Fibroblast of skin of right biceps (primary cell): ENCODE results near the gene MYOCOS.
"Not testable (repeated sequence)": the region's sequence is repeated elsewhere in the genome, so short reads cannot be mapped to it uniquely, and the experiment has no call there.

Experiments used
- DNase-seq: peaks from one replicate; pipeline ENCODE4 v3.0.0-alpha.2; 2013

Gene MYOCOS, protein sequence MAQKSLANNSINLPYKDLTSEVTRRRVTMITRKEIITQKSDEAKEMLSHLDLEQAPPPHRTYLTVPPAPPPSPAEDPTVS

DNA sequence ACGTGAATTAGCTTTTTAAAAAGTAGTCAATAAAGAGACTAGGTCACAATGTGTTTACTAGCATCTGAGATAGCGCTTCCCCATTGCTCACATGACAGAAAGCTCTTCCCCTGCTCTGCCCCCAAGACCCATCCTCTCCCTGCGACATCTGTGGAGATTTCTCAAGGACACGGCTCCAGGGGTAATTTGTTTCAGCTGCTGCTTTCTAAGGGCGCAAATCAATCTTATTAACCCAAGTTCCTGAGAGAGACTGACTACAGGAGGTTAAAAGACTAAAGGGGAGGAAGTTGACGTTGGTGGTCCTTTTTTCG lies at the start of gene MYOCOS:
Gene MYOCOS, plus strand, starts transcription at position 92 of the 311 bp plus-strand sequence. CDS start 1,641 bp downstream, outside the sequence.
- DNase-seq: no peak

DNA sequence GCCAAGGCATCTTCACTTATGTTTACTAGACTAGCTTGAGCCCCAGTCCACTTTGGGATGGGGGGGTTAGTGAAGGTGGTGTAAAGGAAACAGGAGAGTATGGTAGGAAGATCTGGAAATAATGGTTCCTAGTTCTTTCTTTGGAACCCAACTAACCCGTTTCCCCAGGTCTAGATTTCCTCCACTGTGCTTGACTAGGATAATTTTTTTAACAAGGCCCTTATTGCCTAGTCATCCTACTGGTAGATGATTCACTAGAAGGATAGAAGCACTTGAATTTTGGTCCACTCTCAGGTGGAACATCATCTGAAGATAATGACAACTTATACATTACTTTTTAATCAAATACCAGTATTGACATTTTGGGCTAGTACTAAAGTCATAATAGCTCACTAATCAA lies 45.9 kb upstream of the MYOCOS start:
- DNase-seq: no peak

DNA sequence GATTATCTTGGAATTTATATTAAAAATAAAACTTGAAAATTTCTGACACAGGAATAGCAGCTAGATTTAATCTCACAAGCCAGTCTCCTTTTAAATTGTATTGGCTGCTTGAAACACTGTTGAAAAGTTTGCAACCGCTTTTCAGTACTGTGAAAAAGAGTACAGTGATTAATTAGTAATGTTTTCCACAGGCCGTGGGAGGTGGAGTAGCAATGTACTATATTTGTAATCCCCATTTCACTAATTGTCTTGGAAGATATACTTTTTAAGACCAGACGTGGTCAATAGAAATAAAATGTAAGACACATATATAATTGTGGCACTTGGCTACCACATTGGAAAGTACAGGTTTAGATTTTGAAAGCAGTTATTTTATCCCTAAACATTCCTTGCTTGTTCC lies 40.8 kb upstream of the MYOCOS start:
- no peak for DNase-seq

DNA sequence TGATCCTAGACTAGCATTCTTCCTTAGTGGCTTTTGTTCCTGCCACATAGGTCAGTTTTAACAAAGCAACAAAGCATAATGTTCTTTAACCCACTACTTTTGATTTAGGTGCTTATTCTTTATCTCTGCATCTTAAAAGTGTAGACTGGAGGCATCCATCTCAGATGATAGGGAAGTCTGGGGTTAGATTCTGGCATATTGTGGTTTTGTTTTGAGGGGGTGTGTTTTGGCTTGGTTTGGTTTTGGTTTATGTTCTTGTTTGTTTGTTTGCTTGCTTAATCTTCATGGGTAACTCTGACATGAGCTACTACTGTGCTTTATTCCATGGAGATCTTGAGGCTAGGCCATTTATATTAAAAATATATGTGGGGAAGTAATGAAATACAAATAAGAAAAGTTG lies 40.3 kb upstream of the MYOCOS start:
- DNase-seq: no peak

DNA sequence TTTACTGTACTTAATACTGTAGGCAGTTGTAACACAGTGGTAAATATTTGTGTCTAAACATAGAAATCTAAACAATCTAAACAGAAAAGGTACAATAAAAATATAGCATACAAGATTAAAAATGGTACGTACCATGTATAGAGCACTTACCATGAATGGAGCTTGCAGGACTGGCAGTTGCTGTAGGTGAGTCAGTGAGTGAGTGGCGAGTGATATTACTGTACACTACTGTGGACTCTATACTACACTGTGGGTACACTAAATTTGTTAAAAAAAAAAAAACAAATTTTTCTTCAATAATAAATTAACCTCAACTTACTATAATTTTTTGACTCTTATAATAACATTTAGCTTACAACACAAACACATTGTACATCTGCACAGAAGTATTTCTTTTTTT lies 39.5 kb upstream of the MYOCOS start:
- DNase-seq: no peak

DNA sequence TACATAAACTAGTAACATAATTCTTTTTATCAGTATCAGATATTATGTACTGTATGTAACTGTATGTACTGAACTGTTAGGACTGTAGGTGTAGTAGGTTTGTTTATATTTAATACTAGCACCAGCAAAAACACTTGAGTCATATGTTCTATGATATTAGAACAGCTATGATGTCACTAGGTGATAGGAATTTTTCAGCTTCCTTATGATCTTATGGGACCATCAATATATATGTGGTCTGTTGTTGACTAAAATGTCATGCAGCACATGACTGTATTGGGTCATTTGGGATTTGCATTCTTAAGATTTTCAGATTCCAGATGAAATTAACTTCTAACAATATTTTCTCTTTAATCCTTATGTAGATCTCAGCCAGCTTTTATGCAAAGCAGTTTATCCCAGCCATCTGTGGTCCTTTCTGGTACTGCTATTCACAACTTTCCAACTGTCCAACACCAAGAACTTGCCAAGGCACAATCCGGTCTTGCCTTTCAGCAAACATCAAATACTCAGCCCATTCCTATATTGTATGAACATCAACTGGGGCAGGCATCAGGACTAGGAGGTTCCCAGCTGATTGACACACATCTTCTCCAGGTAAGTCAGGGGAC lies 38.3 kb upstream of the MYOCOS start:
- DNase-seq: no peak

DNA sequence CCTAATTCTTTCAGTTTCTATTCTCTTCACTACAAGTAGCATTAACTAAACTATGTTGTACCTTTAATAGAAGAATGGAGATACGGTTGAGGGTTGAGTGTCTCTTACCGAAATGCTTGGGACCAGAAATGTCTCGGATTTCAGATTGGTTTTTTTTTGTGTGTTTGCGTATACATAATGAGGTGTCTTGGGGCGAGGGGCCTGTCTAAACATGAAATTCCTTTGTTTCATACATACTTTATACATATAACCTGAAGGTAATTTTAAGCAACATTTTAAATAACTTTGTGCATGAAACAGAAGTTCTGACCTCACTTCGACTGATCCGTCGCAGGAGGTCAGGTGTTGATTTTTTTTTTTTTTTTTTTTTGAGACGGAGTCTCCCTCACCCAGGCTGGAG lies 36.3 kb upstream of the MYOCOS start:
- DNase-seq: no peak

DNA sequence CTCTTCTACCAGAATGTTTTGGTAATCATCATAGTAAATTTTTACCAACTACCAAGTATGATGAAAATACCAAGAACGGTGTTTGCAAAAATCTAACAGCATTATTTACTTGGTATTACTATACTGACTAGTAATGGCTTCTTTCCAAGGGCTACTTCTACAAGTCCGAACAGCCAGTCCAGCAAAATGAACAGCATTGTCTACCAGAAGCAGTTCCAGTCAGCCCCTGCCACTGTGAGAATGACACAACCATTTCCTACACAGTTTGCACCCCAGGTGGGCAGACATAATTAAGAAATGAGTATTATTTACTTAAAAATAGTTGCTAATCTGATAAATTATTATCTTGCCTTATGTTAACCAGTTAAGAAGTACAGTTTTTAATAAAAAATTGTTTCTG lies 33.8 kb upstream of the MYOCOS start:
- no peak for DNase-seq

DNA sequence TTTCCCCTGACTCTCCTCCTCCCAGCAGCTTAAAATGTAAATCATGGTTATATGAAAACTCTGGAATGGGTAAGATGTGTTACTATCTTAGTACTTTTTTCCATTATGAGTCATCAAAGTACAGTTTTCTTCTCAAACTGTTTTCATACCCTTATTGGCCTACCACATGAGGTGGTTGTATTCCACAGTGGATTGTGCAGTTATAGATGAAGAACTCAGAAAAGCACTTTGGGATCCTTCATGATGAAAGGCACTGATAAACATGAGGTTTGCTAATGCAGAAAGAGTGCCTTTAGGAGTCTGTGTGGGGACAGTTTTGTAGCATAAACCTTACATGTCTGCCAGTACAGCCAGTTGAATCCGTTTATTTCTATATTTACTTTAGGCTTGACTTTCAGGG lies 32.0 kb upstream of the MYOCOS start:
- DNase-seq: peak; percentile 52

DNA sequence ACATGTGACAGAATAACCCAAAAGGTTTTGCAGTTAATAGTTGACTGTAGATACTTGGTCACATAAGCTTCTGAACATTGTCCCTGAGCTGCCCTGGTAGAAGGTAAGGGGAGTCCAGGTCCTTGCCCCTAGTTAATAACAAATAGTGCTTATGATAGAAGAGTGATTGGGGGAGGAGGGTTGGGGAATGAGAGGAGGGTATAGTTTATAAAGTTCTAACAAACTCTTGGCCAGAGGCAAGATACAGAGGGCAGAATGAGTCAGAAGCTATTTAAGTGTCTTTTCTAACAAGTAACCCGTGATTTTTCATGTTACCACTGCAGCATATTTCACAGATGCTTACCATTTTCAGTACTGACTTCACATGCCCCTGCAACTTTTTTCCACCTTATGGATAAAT lies 26.7 kb upstream of the MYOCOS start:
- DNase-seq: peak; percentile 7

DNA sequence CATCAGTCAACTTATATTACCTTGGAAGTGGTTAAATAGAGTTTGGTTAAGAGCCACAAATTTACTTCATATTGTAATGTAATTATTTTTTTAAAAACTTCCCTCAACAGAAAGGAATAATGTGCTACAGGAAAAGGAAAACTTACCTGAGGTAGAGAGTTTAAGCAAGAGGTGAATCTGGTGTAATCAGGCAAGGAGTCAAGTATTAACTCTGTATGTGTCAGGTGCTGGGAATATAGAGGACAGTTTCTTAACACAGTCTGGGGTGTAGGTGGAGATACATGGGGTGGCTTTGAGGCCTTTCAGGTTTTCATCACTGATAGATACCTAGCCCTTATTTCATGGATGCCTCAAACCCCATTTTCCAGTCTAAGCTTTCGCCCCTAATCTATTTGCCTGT lies 25.9 kb upstream of the MYOCOS start:
- no peak for DNase-seq

DNA sequence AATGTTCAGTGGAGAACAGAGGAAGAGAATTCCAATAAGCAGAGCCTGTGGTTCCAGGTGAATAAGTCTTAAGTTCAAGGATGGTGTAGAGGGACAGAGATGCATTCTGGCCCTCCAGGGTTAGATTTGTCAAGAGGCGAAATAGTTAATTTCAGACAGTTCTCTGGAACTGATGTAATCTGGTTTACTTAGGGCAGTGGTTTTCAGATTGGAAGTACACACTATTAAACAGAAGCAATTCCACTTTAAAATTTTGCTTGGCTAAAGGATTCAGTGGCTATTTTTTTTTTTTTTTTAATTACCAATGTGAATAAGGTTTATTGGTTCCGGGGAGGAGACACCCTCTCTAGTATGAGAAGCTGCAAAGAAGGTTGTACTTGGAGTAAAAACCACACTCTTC lies 25.3 kb upstream of the MYOCOS start:
- no peak for DNase-seq

DNA sequence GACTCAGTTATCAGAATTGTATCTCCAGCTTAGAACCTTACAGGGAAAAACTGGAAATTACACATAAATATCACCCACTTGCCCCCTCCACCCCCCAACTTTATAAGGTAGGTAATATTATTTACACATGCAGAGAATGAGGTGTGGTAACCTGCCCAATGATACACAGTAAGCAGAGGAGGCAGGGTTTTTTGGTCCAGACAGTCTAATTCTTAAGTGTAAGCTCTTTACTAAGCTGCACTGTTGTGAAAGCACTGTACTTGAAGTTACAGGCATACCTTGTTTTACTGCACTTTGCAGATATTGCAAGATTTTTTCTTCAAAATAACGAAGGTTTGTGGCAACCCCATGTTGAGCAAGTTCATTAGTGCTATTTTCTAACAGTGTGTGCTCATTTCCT lies 24.8 kb upstream of the MYOCOS start:
- DNase-seq: peak; percentile 1

DNA sequence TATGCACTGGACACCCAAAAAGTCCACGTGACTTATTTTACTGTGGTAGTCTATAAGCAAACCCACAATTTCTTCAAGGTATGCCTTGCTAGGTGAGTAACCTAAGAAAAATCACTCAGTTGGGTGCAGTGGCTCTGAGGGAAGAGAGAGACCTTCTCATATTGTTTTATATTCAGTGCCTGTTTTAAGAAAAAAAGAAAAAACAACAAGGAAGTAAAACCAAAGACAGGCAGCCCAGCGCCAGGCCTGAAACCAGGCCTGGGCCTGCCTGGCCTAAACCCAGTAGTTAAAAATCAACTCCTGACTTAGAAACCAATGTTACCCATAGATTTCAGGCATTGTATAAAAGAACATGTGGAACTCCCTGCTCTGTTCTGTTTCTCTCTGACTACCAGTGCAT lies 21.7 kb upstream of the MYOCOS start:
- DNase-seq: not testable (repeated sequence)

DNA sequence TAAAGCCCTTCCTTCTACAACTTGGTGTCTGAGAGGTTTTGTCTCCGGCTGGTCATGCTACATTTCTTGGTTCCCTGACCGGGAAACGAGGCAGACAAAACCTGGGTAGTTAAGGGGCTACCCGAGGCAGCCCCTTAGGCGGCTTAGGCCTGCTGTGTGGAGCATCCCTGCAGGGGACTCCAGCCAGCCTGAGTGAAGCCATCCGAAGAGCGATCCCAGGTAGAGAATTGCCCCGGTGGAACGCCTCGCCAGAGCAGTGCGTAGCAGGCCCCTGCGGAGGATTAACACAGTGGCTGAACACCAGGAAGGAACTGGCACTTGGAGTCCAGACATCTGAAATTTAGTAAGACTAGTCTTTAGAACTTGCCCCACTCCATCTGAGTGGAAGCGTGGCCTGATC lies 21.2 kb upstream of the MYOCOS start:
- DNase-seq: no peak

DNA sequence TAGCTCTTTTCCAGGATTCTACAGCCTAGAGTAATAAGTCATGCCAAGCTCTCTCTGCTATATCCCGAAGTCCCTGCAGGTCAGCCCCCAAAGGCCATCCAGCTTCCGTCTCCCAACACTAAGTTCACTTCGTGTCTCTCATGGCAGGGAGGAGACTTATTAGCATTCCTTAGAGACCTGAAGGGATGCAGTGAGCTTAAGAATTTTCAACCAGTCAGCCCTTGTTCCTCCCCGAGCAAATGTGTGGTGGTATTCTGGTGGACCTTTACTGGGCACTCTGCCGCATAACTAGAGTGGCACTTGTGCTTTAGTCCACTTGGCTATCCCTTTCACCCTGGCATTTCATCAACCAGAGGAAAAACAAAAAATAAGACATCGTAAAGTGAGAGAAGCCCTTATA lies 19.0 kb upstream of the MYOCOS start:
- DNase-seq: not testable (repeated sequence)

DNA sequence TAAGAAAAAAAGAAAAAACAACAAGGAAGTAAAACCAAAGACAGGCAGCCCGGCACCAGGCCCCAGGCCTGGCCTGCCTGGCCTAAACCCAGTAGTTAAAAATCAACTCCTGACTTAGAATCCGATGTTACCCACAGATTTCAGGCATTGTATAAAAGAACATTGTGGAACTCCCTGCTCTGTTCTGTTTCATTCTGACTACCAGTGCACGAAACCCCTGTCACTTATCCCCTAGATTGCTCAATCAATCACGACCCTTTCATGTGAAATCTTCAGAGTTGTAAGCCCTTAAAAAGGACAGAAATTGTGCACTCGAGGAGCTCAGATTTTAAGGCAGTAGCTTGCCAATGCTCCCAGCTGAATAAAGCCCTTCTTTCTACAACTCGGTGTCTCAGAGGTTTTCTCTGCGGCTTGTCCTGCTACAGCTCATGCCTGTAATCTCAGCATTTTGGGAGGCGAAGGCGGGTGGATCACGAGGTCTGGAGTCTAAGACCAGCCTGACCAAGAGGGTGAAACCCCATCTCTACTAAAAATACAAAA lies 15.6 kb upstream of the MYOCOS start:
- no peak for DNase-seq

DNA sequence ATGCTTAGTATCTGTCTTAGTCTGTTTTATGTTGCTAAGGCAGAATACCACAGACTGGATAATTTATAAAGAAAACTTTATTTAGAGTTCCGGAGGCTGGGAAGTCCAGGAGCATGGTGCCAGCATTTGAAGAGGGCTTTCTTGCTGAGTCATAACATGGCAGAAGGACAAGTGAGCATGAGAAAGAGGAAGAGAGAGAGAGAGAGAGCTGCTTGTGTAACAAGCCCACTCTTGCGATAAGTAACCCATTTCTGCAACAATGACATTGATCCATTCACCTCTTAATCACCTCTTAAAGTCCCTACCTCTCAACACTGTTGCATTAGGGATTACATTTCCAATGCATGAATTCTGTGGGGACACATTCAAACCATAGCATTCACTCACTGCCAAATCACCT lies 11.7 kb upstream of the MYOCOS start:
- DNase-seq: peak; percentile 8

DNA sequence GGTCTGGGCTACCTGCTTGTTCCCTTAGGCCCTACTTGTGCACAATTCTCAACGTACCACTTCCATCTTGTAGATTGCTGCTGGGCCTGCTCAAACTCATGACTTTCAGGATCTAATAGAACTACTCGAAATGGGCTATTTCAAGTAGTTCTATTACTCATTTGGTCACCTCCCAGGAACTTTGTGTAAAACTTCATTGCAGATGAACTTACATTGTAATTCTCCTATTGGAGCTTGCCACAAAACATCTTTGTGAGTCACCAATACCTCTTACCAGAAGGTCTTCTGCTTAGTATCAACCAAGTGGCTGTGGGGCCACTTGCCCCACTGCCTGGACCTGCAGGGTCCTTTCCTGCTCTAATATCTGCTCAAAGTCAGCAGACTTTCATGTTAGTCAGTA lies 10.7 kb upstream of the MYOCOS start:
- no peak for DNase-seq

DNA sequence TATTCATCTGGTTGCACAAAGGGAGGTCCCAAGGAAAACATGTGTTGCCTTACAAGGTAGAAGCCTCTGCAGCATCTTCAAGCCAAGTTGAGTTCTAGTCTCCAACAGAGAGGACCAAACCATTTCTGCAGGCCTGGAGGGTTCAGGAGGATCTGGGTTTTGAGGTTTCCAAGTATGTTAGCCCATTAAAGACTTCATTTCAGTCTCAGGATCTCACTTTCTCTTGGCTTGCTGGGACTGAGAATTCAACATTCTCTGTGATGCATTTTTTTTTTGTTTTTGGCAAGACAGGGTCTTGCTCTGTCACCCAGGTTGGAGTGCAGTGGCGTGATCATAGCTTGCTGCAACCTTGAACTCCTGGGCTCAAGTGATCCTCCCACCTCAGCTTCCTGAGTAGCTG lies 8.8 kb upstream of the MYOCOS start:
- DNase-seq: no peak

DNA sequence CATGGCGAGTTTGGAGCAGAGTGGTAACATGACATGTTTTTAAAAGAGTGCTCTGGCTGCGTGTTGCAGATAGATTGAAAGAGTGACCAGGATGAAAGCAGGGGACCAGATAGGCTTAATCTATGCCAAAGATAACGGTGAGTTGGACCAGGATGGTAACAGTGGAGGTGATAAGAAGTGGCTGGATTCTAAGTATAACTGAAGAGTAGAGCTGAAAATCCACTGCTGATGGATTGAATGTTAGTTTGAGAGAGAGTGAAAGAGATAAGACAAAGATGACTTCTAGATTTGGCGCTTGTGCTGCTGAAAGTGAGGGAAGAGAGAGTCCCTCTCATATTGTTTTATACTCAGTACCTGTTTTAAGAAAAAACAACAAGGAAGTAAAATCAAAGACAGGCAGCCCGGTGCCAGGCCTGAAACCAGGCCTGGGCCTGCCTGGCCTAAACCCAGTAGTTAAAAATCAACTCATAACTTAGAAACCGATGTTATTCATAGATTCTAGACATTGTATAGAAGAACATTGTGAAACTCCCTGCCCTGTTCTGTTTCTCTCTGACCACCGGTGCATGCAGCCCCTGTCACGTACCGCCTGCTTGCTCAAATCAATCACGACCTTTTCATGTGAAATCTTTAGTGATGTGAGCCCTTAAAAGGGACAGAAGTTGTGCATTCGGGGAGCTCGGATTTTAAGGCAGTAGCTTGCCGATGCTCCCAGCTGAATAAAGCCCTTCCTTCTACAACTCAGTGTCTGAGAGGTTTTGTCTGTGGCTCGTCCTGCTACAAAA lies 6.7 kb upstream of the MYOCOS start:
- not testable (repeated sequence) for DNase-seq

DNA sequence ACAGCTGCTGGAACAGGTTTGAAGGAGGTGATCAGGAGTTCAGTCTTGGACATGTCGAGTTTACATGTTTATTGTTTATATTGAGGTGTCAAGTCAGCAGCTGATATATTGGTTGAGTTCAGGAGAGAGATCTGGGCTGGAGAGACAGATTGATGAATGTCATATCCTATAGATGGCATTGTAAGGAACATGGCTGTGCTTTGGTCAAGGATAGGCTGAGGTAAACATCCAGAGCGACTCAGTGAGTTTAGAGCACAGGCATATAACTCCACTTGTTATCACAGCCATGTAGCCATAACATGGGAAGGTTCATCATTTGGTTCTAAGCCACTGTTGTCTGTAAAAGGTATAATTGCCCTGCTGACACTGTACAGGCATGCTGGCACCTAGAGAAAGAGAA lies 5.5 kb upstream of the MYOCOS start:
- no peak for DNase-seq

DNA sequence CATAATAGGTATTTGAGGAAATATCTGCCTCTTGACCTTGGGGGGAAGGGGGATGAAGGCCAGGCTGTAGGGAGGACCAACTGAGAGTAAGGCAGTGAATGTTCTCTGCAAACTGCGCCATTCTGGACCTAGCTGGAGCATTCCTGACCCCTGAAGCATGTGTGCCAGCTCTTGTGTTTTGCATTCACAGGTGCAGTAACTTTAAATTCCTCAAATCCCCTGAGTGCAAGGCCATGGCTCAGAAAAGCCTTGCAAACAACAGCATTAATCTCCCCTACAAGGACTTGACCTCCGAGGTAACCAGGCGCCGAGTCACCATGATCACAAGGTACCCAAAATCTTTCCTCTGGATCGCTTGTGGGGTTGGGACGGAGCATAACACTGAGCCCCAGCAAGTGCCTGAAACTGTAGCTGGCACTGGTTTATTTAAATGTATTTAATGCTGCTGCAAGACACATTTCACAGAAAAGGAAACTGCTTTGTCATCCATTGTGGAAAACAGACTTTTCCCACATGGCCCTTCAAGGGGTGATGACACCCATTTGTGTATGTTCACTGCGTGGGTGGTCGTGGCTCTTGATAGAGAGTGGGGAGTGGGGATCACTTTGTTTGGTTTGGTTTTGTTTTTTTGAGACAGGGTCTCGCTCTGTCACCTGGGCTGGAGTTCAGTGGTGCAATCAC lies 1.7 kb downstream of the MYOCOS start:
- no peak for DNase-seq

DNA sequence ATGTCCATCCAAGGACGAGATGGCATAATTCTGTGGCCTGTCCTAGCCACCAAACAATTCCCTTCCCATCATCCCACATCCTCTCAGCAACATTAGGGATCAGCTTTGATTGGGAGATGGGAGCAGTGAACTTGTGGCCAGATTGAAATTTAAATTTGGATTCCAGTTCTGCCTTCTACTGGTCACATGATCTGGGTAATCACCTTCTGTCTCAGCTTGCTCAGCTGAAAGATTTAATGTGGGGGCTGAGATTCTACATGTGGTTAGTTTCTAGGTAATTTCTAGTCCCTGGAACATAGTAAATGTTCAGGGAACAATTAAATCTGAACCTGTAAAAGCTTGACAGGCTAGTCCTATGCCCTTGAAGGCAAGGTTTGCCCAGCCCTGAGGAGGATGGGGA lies 3.2 kb downstream of the MYOCOS start:
- DNase-seq: no peak
